Stromal cell of bone marrow (primary cell): ENCODE data around the gene DUXA.

ENCODE experiments used
- DNase-seq: peaks from one replicate; pipeline ENCODE4 v3.0.0-alpha.2; 2012; ENCODE audit warnings: low read depth

The DUXA gene

DNA sequence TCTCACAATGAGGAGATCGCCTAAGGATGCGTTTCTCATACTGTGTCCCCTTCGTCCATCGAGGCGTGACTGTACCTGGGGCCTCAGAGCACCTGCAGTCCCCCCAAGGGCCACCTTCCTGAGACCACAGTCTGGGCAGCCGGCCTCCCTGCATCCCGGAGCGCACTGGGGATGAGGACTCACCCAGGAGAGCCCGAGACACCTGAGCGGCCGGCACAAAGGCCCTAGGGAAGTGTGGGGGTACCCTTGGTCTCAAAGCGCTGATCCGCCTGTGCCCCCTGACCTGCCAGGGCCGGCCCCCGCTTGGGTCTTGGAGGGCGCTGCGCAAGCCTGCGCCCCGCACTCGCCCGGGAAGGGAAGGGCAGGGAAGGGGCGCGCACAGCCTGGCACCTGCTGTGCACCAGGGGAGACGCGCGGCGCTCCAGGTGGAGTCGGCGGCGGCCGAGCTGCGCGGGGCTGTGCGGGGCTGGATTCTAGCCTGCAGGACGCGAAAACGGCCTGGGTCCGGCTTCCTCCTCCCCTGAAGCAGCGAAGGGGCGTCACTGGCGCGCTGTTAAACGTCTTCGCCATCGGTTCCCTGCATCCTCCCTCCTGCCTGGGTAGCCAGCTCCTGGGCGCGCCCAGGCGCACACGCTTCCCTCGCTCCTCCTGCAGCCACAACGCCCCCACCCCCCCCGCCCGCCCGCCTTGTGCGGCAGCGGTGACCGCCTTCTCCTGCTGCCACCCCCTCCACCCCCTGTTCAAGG is 61.1 kb downstream of the DUXA start:
- no peak for DNase-seq
